GM18873 (cell line): ENCODE measurements around the gene SLC22A5.

Experiments
- ATAC-seq: cut with Tn5 transposase; IDR thresholded peaks from one replicate; pipeline ENCODE4 v1.9.1; 2021; ENCODE audit warnings: mild to moderate bottlenecking, moderate library complexity, moderate number of reproducible peaks; ENCODE audit not compliant: unreplicated experiment, low FRiP score

The SLC22A5 gene

DNA sequence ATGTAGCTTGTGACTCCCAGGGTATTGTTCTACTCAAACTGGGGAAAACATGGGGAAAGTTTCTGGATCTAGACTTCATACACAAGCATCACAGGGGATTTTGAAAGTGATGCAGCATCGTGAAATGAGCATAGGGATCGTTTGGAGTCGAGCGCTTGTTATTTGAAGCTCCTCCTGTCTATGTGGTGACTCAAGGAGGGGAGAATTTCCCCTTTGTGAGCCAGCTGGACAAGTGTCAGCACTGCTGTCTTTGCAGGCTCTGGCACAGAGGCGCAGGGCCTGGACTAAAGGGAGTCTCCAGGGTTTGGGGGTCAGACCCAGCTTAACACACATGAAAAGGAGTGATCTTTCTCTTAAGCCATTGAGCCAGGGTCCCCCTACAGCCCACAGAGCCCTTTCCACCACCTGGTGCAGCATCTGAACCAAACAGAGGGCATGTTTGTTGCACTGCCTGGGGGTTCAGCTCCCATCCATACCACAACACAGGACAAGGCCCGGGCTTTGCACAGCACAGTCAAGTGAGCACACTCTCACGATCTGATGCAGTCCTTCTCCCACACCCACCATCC is 70.1 kb downstream of the SLC22A5 start:
- no peak for ATAC-seq

DNA sequence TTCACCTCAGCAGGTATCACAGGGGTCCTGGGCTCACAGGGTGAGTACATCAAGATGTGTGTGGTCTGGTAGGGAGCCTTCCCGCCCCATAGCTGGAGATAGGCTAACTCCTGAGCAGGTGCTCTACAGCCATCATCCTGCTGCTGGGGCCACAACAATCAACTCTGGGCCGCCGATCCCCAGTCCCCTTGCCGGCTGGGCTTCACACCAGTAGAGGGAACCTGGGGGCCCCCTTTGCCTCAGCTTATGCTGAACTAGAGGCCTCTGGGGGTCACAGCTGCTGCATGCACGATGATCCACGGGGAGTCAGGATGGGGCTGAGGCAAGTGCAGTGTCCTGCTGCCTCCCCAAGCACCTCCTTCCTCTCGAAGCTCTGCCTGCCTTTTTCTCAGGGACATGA is 74.6 kb downstream of the SLC22A5 start:
- ATAC-seq: no peak
